ENCODE measurements around the gene PELI2. TPM values are rescaled to one million over a fixed set of nuclear protein-coding genes. Genes with fewer than 3 reads are reported as not detected.

Gene PELI2
- total and polyA plus RNA-seq, 2 donors from 2014 or later, result 5.2 to 27.6 TPM

DNA sequence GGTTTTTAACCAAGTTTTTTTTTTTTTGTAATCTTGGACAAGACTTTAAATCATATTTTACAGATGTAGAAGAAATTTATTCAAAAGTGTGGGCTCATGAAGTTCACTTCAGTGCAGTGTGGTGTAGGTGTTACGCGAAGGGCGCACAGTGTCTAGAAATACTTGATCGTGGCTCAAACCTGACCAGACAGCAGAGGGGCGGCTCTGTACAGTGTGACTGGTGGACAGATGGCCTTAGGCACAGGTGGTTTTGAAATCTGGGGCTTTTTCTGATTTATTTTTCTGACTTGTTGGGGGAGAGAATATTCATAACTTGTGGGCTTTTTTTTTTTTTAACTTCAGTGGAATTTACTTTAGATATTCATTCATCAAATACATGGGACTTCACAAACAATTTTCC is 179.2 kb downstream of the PELI2 start:
- no peak overlapping the region for H3K9ac ChIP-seq (ENCODE audit: low read length in 3 of 3)
- H3K27ac ChIP-seq (ENCODE audit: low read depth in 2 of 2, low read length in 2 of 2), result no peak overlapping the region
- H3K27me3 ChIP-seq (ENCODE audit: control insufficient read depth, insufficient read depth, low read length), result no peaks in the 10 kb centered on the region
- no peak overlapping the region for H3K4me3 ChIP-seq (ENCODE audit: low read length in 3 of 3)
- DNase-seq (no peak), FAIRE-seq (no peak)
- H3K4me1 ChIP-seq (ENCODE audit: control insufficient read depth in 2 of 3, insufficient read depth in 2 of 3, low read depth in 1 of 3, low read length in 3 of 3), result peaks cover 0 to 4% (median 0%) of the 10 kb centered on the region in 3 donors
- intact Hi-C loops (cut with DNase I), result no loop called here
- peaks cover 0 to 4% (median 0%) of the 10 kb centered on the region in 3 donors for H3K36me3 ChIP-seq (ENCODE audit: control insufficient read depth in 2 of 3, insufficient read depth in 3 of 3, low read length in 3 of 3)
- H3K9me3 ChIP-seq (ENCODE audit: control insufficient read depth in 2 of 3, insufficient read depth in 1 of 3, low read length in 3 of 3), result no peaks in the 10 kb centered on the region
- TF ChIP-seq, protein P1, sequence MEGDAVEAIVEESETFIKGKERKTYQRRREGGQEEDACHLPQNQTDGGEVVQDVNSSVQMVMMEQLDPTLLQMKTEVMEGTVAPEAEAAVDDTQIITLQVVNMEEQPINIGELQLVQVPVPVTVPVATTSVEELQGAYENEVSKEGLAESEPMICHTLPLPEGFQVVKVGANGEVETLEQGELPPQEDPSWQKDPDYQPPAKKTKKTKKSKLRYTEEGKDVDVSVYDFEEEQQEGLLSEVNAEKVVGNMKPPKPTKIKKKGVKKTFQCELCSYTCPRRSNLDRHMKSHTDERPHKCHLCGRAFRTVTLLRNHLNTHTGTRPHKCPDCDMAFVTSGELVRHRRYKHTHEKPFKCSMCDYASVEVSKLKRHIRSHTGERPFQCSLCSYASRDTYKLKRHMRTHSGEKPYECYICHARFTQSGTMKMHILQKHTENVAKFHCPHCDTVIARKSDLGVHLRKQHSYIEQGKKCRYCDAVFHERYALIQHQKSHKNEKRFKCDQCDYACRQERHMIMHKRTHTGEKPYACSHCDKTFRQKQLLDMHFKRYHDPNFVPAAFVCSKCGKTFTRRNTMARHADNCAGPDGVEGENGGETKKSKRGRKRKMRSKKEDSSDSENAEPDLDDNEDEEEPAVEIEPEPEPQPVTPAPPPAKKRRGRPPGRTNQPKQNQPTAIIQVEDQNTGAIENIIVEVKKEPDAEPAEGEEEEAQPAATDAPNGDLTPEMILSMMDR (IDR thresholded peaks at IDR 0.05; ENCODE audit: borderline replicate concordance, extremely low read depth, insufficient read depth), result no peak

- no peak overlapping the region for H3K9ac ChIP-seq (ENCODE audit: low read length in 3 of 3)
- no peaks in the 10 kb centered on the region for H3K27me3 ChIP-seq (ENCODE audit: control insufficient read depth, insufficient read depth, low read length)
- intact Hi-C loops (cut with DNase I), result no loop called here
- no peak overlapping the region for H3K4me3 ChIP-seq (ENCODE audit: low read length in 3 of 3)
- peaks cover 0 to 4% (median 0%) of the 10 kb centered on the region in 3 donors for H3K4me1 ChIP-seq (ENCODE audit: control insufficient read depth in 2 of 3, insufficient read depth in 2 of 3, low read depth in 1 of 3, low read length in 3 of 3)
- H3K9me3 ChIP-seq (ENCODE audit: control insufficient read depth in 2 of 3, insufficient read depth in 1 of 3, low read length in 3 of 3), result no peaks in the 10 kb centered on the region
- H3K36me3 ChIP-seq (ENCODE audit: control insufficient read depth in 2 of 3, insufficient read depth in 3 of 3, low read length in 3 of 3), result peaks cover 0 to 4% (median 0%) of the 10 kb centered on the region in 3 donors
- FAIRE-seq, result no peak
- H3K27ac ChIP-seq (ENCODE audit: low read depth in 2 of 2, low read length in 2 of 2), result no peak overlapping the region
- DNase-seq, result peak in 2 of 5 donors; percentile 11 to 23
- TF ChIP-seq, protein P1 (IDR thresholded peaks at IDR 0.05; ENCODE audit: borderline replicate concordance, extremely low read depth, insufficient read depth), result no peak
Measured at GRCh38 chr14:56299306-56299984, 181.2 kb downstream of the PELI2 start.

DNA sequence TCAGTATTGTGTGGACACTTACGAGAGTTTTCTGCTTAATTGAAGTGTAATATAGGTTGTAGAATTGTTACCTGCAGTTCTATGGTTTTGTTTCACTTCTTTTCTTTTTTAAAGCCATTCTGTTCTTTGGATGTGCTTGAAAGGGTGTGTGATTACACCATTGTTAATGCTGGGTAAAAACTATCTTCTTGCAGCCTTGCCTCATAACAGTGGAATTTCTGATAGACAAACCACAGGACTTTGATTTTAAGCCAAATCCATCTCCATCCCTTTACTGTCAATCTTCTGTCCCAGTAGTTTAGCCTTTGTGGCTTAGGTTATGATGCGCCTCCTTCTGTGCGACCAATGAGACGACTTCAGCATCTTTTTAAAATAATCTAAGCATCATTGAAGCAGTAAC is 182.3 kb downstream of the PELI2 start:
- DNase-seq, result no peak
- Histone ChIP-seq H3K27ac (ENCODE audit: low read depth in 2 of 2, low read length in 2 of 2) (no peak overlapping the region), H3K9ac (ENCODE audit: low read length in 3 of 3) (no peak overlapping the region), H3K4me3 (ENCODE audit: low read length in 3 of 3) (no peak overlapping the region), H3K4me1 (ENCODE audit: control insufficient read depth in 2 of 3, insufficient read depth in 2 of 3, low read depth in 1 of 3, low read length in 3 of 3) (peaks cover 0 to 4% (median 0%) of the 10 kb centered on the region in 3 donors), H3K36me3 (ENCODE audit: control insufficient read depth in 2 of 3, insufficient read depth in 3 of 3, low read length in 3 of 3) (peaks cover 0 to 4% (median 0%) of the 10 kb centered on the region in 3 donors), H3K27me3 (ENCODE audit: control insufficient read depth, insufficient read depth, low read length) (no peaks in the 10 kb centered on the region), H3K9me3 (ENCODE audit: control insufficient read depth in 2 of 3, insufficient read depth in 1 of 3, low read length in 3 of 3) (peaks cover 0 to 2% (median 0%) of the 10 kb centered on the region in 3 donors)
- TF ChIP-seq, protein P1 (IDR thresholded peaks at IDR 0.05; ENCODE audit: borderline replicate concordance, extremely low read depth, insufficient read depth), result no peak
- intact Hi-C loops (cut with DNase I), result no loop called here
- no peak for FAIRE-seq

Measured in kidney (tissue), 14 donors.